WTC11 (cell line): ENCODE data around the gene PACS1. TPM values are rescaled to one million over a fixed set of nuclear protein-coding genes. Genes with fewer than 3 reads are reported as not detected.

Experiments used
- ELF4 ChIP-seq: sonication (generic); formaldehyde crosslinking; IDR thresholded peaks from 2 replicates; pipeline ENCODE4 v1.8.1; 2022; ENCODE audit warnings: low read depth, mild to moderate bottlenecking, moderate library complexity, missing genetic modification reagents
- FOXP1 ChIP-seq: sonication (generic); formaldehyde crosslinking; IDR thresholded peaks from 2 replicates; pipeline ENCODE4 v1.8.0; 2022; ENCODE audit warnings: missing genetic modification reagents, mild to moderate bottlenecking, moderate library complexity, borderline replicate concordance
- FOXP4 ChIP-seq: sonication (generic); formaldehyde crosslinking; IDR thresholded peaks from 2 replicates; pipeline ENCODE4 v1.8.0; 2022; ENCODE audit warnings: mild to moderate bottlenecking, missing genetic modification reagents
- GABPB1 ChIP-seq: sonication (generic); formaldehyde crosslinking; IDR thresholded peaks from 2 replicates; pipeline ENCODE4 v1.8.1; 2023; ENCODE audit warnings: mild to moderate bottlenecking, missing genetic modification reagents
- HMGXB4 ChIP-seq: sonication (generic); formaldehyde crosslinking; IDR thresholded peaks from 2 replicates; pipeline ENCODE4 v1.8.1; 2023; ENCODE audit warnings: mild to moderate bottlenecking, moderate library complexity, missing genetic modification reagents
- JAZF1 ChIP-seq: fragments of 250-450 bp; sonication (Bioruptor Pico); IDR thresholded peaks from 2 replicates; pipeline ENCODE4 v1.9.0; 2021; ENCODE audit warnings: moderate library complexity, mild to moderate bottlenecking, inconsistent platforms
- NFYB ChIP-seq: sonication (generic); formaldehyde crosslinking; conservative IDR thresholded peaks from 2 replicates; pipeline ENCODE4 v1.8.0; 2022; ENCODE audit warnings: low read depth, missing genetic modification reagents
- NR1H2 ChIP-seq: sonication (generic); formaldehyde crosslinking; IDR thresholded peaks from 2 replicates; pipeline ENCODE4 v1.9.0; 2021; ENCODE audit warnings: mild to moderate bottlenecking, moderate library complexity, missing genetic modification reagents
- PRDM15 ChIP-seq: sonication (generic); formaldehyde crosslinking; IDR thresholded peaks from 2 replicates; pipeline ENCODE4 v1.8.0; 2022; ENCODE audit warnings: missing genetic modification reagents
- SOX15 ChIP-seq: fragments of 250-450 bp; sonication (Bioruptor Pico); IDR thresholded peaks from 2 replicates; pipeline ENCODE4 v1.9.0; 2021; ENCODE audit warnings: mild to moderate bottlenecking
- SP1 ChIP-seq: sonication (generic); formaldehyde crosslinking; conservative IDR thresholded peaks from 2 replicates; pipeline ENCODE4 v1.8.1; 2022; ENCODE audit warnings: missing genetic modification reagents
- TCF7 ChIP-seq: sonication (generic); formaldehyde crosslinking; IDR thresholded peaks from 2 replicates; pipeline ENCODE4 v1.8.0; 2022; ENCODE audit warnings: mild to moderate bottlenecking, low read depth, missing genetic modification reagents, moderate library complexity
- TEAD1 ChIP-seq: sonication (generic); formaldehyde crosslinking; IDR thresholded peaks from 2 replicates; pipeline ENCODE4 v1.8.0; 2022; ENCODE audit warnings: mild to moderate bottlenecking, missing genetic modification reagents
- ZNF263 ChIP-seq: sonication (generic); formaldehyde crosslinking; IDR thresholded peaks from 2 replicates; pipeline ENCODE4 v1.8.1; 2022; ENCODE audit warnings: low read depth, mild to moderate bottlenecking, moderate library complexity, missing genetic modification reagents
- ZNF671 ChIP-seq: fragments of 250-450 bp; sonication (Bioruptor Pico); IDR thresholded peaks from 2 replicates; pipeline ENCODE4 v1.8.0; 2021; ENCODE audit warnings: mild to moderate bottlenecking
- ZSCAN18 ChIP-seq: fragments of 250-450 bp; sonication (Bioruptor Pico); IDR thresholded peaks from 2 replicates; pipeline ENCODE4 v2.1.2; 2022; ENCODE audit warnings: mild to moderate bottlenecking, moderate library complexity
- total RNA-seq: library from RNA; stranded (reverse); gene quantifications from 3 replicates; pipeline ENCODE4 v1.2.3, GENCODE V29; 2021
- TF ChIP-seq, protein P1 (sequence below): sonication (generic); formaldehyde crosslinking; IDR thresholded peaks from 2 replicates; pipeline ENCODE4 v1.8.1; 2022; ENCODE audit warnings: low read depth, mild to moderate bottlenecking, moderate library complexity, missing genetic modification reagents, borderline replicate concordance
- TF ChIP-seq, protein P2 (sequence below): sonication (generic); formaldehyde crosslinking; IDR thresholded peaks from 2 replicates; pipeline ENCODE4 v1.8.1; 2023; ENCODE audit warnings: mild to moderate bottlenecking, missing genetic modification reagents, borderline replicate concordance
- TF ChIP-seq, protein P3 (sequence below): sonication (generic); formaldehyde crosslinking; IDR thresholded peaks from 2 replicates; pipeline ENCODE4 v1.8.0; 2022; ENCODE audit warnings: mild to moderate bottlenecking, missing genetic modification reagents
- TF ChIP-seq, protein P4 (sequence below): sonication (generic); formaldehyde crosslinking; conservative IDR thresholded peaks from 2 replicates; pipeline ENCODE4 v1.8.1; 2023; ENCODE audit warnings: mild to moderate bottlenecking, low read depth, missing genetic modification reagents, moderate library complexity

The PACS1 gene
- total RNA-seq, 1 experiment from 2014 or later: 34.8 TPM

- TF ChIP-seq SP1 (CRISPR knock-in tag): no peak; the same call in 1 of the 2 replicates
- TF ChIP-seq PRDM15 (CRISPR knock-in tag): peak; percentile 19; the same call in 1 of the 2 replicates
- TF ChIP-seq NFYB (CRISPR knock-in tag): no peak
- TF ChIP-seq, protein P1, sequence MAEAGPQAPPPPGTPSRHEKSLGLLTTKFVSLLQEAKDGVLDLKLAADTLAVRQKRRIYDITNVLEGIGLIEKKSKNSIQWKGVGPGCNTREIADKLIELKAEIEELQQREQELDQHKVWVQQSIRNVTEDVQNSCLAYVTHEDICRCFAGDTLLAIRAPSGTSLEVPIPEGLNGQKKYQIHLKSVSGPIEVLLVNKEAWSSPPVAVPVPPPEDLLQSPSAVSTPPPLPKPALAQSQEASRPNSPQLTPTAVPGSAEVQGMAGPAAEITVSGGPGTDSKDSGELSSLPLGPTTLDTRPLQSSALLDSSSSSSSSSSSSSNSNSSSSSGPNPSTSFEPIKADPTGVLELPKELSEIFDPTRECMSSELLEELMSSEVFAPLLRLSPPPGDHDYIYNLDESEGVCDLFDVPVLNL: 0 out of 2 replicates have a peak, but pooled peaks have one; percentile 57
- TF ChIP-seq TCF7 (CRISPR knock-in tag): peak; percentile 90
- TF ChIP-seq ZNF671 (CRISPR knock-in tag): no peak
- TF ChIP-seq, protein P2, sequence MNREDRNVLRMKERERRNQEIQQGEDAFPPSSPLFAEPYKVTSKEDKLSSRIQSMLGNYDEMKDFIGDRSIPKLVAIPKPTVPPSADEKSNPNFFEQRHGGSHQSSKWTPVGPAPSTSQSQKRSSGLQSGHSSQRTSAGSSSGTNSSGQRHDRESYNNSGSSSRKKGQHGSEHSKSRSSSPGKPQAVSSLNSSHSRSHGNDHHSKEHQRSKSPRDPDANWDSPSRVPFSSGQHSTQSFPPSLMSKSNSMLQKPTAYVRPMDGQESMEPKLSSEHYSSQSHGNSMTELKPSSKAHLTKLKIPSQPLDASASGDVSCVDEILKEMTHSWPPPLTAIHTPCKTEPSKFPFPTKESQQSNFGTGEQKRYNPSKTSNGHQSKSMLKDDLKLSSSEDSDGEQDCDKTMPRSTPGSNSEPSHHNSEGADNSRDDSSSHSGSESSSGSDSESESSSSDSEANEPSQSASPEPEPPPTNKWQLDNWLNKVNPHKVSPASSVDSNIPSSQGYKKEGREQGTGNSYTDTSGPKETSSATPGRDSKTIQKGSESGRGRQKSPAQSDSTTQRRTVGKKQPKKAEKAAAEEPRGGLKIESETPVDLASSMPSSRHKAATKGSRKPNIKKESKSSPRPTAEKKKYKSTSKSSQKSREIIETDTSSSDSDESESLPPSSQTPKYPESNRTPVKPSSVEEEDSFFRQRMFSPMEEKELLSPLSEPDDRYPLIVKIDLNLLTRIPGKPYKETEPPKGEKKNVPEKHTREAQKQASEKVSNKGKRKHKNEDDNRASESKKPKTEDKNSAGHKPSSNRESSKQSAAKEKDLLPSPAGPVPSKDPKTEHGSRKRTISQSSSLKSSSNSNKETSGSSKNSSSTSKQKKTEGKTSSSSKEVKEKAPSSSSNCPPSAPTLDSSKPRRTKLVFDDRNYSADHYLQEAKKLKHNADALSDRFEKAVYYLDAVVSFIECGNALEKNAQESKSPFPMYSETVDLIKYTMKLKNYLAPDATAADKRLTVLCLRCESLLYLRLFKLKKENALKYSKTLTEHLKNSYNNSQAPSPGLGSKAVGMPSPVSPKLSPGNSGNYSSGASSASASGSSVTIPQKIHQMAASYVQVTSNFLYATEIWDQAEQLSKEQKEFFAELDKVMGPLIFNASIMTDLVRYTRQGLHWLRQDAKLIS (CRISPR knock-in tag): peak; percentile 69; the same call in 1 of the 2 replicates
- TF ChIP-seq, protein P3, sequence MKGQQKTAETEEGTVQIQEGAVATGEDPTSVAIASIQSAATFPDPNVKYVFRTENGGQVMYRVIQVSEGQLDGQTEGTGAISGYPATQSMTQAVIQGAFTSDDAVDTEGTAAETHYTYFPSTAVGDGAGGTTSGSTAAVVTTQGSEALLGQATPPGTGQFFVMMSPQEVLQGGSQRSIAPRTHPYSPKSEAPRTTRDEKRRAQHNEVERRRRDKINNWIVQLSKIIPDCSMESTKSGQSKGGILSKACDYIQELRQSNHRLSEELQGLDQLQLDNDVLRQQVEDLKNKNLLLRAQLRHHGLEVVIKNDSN (CRISPR knock-in tag): peak; percentile 52; the same call in 1 of the 2 replicates
- peak; percentile 96 for TF ChIP-seq FOXP1 (CRISPR knock-in tag)
- TF ChIP-seq HMGXB4 (CRISPR knock-in tag): 0 out of 2 replicates have a peak, but pooled peaks have one; percentile 20
- TF ChIP-seq, protein P4, sequence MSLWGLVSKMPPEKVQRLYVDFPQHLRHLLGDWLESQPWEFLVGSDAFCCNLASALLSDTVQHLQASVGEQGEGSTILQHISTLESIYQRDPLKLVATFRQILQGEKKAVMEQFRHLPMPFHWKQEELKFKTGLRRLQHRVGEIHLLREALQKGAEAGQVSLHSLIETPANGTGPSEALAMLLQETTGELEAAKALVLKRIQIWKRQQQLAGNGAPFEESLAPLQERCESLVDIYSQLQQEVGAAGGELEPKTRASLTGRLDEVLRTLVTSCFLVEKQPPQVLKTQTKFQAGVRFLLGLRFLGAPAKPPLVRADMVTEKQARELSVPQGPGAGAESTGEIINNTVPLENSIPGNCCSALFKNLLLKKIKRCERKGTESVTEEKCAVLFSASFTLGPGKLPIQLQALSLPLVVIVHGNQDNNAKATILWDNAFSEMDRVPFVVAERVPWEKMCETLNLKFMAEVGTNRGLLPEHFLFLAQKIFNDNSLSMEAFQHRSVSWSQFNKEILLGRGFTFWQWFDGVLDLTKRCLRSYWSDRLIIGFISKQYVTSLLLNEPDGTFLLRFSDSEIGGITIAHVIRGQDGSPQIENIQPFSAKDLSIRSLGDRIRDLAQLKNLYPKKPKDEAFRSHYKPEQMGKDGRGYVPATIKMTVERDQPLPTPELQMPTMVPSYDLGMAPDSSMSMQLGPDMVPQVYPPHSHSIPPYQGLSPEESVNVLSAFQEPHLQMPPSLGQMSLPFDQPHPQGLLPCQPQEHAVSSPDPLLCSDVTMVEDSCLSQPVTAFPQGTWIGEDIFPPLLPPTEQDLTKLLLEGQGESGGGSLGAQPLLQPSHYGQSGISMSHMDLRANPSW (CRISPR knock-in tag): no peak
- TF ChIP-seq NR1H2 (CRISPR knock-in tag): no peak
- no peak for TF ChIP-seq GABPB1 (CRISPR knock-in tag)
- TF ChIP-seq TEAD1 (CRISPR knock-in tag): peak; percentile 65; the same call in 1 of the 2 replicates
- peak; percentile 61; the same call in 1 of the 2 replicates for TF ChIP-seq ZNF263
- peak; percentile 83 for TF ChIP-seq FOXP4 (CRISPR knock-in tag)
- TF ChIP-seq SOX15 (CRISPR knock-in tag): no peak
- TF ChIP-seq ZSCAN18 (CRISPR knock-in tag): no peak
- peak; percentile 89 for TF ChIP-seq ELF4 (CRISPR knock-in tag)
- TF ChIP-seq JAZF1 (CRISPR knock-in tag): no peak
Observed at GRCh38 chr11:66289548-66290329, 219.7 kb downstream of the PACS1 start (continued).
